SK-N-MC (cell line): ENCODE measurements around the gene KLHL36.

Experiments
- EZH2 ChIP-seq: fragments of 200-600 bp; sonication (generic); IDR thresholded peaks from one replicate; pipeline ENCODE4 v1.6.1; 2017; ENCODE audit warnings: antibody characterized with exemption
- FOXP2 ChIP-seq: optimal IDR thresholded peaks from 2 replicates; pipeline ENCODE3; 2011; ENCODE audit warnings: mild to moderate bottlenecking, moderate library complexity; ENCODE audit not compliant: insufficient read depth; ENCODE audit errors: extremely low read length, control extremely low read depth
- POLR2AphosphoS5 ChIP-seq: IDR thresholded peaks from 2 replicates; pipeline ENCODE4 v1.6.1; 2012; ENCODE audit warnings: mild to moderate bottlenecking, low read depth, low read length, borderline replicate concordance

DNA sequence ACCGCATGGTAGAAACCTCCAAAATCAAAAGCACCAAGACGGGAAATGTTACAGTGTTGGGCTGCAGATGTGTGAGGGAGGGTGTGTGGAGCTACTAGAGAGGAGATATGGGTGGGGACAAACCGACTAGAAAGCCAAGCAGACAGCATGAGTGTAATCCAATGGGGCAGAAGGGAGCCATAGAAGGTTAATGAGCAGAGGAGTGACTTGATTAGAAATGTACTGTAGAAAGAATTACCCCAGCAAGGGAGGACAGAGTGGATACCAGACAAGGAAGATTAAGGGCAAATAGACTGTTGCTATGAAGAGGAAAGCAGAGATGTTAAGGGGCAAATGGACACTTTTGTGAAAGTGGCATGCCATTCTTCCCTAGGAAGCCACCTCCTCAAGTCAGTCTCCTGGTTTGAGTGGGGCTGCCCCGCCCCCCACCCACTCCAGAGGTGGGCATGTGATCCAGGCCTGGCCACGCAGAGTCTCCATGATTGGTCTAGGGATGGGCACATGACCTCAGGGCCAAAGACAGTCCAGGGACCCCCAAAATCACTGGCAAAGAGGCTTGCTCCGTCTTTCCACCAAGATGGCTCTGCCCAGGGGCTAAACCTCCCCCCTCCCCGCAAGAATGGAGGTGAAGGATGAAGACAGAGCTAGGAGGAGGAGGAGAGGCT, 34.8 kb upstream of the KLHL36 start:
- no peak for TF ChIP-seq POLR2AphosphoS5
- no peak for TF ChIP-seq EZH2
- no peak for TF ChIP-seq FOXP2
